ENCODE measurements around the gene HRAS.

Gene HRAS

GRCh38 chr11:498297-499181, 36.8 kb downstream of the HRAS start:
- TF ChIP-seq EZH2phosphoT487 (IDR thresholded peaks at IDR 0.05; ENCODE audit: borderline replicate concordance, low read length): no peak
- TF ChIP-seq, protein P1, sequence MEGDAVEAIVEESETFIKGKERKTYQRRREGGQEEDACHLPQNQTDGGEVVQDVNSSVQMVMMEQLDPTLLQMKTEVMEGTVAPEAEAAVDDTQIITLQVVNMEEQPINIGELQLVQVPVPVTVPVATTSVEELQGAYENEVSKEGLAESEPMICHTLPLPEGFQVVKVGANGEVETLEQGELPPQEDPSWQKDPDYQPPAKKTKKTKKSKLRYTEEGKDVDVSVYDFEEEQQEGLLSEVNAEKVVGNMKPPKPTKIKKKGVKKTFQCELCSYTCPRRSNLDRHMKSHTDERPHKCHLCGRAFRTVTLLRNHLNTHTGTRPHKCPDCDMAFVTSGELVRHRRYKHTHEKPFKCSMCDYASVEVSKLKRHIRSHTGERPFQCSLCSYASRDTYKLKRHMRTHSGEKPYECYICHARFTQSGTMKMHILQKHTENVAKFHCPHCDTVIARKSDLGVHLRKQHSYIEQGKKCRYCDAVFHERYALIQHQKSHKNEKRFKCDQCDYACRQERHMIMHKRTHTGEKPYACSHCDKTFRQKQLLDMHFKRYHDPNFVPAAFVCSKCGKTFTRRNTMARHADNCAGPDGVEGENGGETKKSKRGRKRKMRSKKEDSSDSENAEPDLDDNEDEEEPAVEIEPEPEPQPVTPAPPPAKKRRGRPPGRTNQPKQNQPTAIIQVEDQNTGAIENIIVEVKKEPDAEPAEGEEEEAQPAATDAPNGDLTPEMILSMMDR (IDR thresholded peaks at IDR 0.05; ENCODE audit: low read depth, low read length, poor library complexity, severe bottlenecking): no peak
- H3K27me3 ChIP-seq (ENCODE audit: control insufficient read depth, low read length): no peaks in the 10 kb centered on the region
- H3K9me2 ChIP-seq (replicated peaks; ENCODE audit: control insufficient read depth, low read length): no peaks in the 10 kb centered on the region
- no peaks in the 10 kb centered on the region for H4K20me1 ChIP-seq (ENCODE audit: control insufficient read depth, insufficient read depth, low read depth, low read length)
- H3K4me3 ChIP-seq (ENCODE audit: low read length): no peak overlapping the region
- no peaks in the 10 kb centered on the region for H3F3A ChIP-seq (ENCODE audit: control insufficient read depth, insufficient read depth)
- H3K4me2 ChIP-seq (ENCODE audit: low read length): no peak overlapping the region
- no peaks in the 10 kb centered on the region for H3K9me3 ChIP-seq (ENCODE audit: control insufficient read depth, insufficient read depth, low read length)
- no peaks in the 10 kb centered on the region for H3K4me1 ChIP-seq (ENCODE audit: control insufficient read depth, low read length)
- no peak overlapping the region for H3K27ac ChIP-seq (ENCODE audit: low read depth, low read length)
- peaks cover 52% of the 10 kb centered on the region for H3K36me3 ChIP-seq (ENCODE audit: control insufficient read depth, low read length)
- H3K79me2 ChIP-seq (ENCODE audit: control insufficient read depth, low read length): peaks cover 11% of the 10 kb centered on the region

DNA sequence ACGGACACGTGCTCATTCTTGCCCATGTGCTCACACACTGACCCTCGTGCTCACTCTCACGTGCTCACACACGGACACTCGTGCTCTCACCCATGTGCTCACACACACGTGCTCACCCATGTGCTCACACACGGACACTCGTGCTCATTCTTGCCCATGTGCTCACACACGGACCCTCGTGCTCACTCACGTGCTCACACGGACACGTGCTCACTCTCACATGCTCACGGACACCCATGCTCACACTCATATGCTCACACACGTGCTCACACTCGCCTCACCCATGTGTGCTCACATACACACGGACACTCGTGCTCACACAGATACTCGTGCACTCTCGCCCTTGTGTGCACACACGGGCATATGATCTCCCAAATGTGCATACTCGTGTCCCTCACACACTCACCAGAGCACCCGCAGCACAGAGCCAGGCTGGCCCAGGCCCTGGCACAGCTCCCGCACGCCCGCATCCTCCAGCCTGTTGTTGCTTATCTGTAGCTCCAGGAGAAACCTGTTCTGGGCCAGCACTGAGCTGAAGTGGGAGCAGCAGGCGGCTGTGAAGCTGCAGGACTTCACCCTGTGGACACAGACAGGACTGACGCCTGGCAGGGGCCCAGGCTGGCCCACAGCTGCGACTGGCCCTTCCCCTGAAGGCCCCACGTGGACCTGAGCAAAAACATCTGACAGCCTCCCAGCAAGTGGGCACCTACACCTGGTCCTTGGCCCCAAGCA, 37.6 kb downstream of the HRAS start:
- peaks cover 5% of the 10 kb centered on the region; the same call in 1 of the 2 replicates for H3K79me2 ChIP-seq (ENCODE audit: control insufficient read depth, low read length)
- H3K27ac ChIP-seq (ENCODE audit: low read depth, low read length): no peak overlapping the region
- H3K4me1 ChIP-seq (ENCODE audit: control insufficient read depth, low read length): peaks cover 4% of the 10 kb centered on the region
- H3K4me2 ChIP-seq (ENCODE audit: low read length): no peak overlapping the region
- no peaks in the 10 kb centered on the region for H3K27me3 ChIP-seq (ENCODE audit: control insufficient read depth, low read length)
- H3K36me3 ChIP-seq (ENCODE audit: control insufficient read depth, low read length): peaks cover 53% of the 10 kb centered on the region
- H3K9me3 ChIP-seq (ENCODE audit: control insufficient read depth, insufficient read depth, low read length): no peaks in the 10 kb centered on the region
- H3F3A ChIP-seq (ENCODE audit: control insufficient read depth, insufficient read depth): no peaks in the 10 kb centered on the region
- no peaks in the 10 kb centered on the region for H3K9me2 ChIP-seq (replicated peaks; ENCODE audit: control insufficient read depth, low read length)
- H4K20me1 ChIP-seq (ENCODE audit: control insufficient read depth, insufficient read depth, low read depth, low read length): no peaks in the 10 kb centered on the region
- H3K4me3 ChIP-seq (ENCODE audit: low read length): no peak overlapping the region
- TF ChIP-seq EZH2phosphoT487 (IDR thresholded peaks at IDR 0.05; ENCODE audit: borderline replicate concordance, low read length): no peak
- TF ChIP-seq, protein P1 (IDR thresholded peaks at IDR 0.05; ENCODE audit: low read depth, low read length, poor library complexity, severe bottlenecking): no peak

- Histone ChIP-seq H3K4me3 (ENCODE audit: low read length) (no peak overlapping the region), H3K79me2 (ENCODE audit: control insufficient read depth, low read length) (no peaks in the 10 kb centered on the region), H3K9me3 (ENCODE audit: control insufficient read depth, insufficient read depth, low read length) (no peaks in the 10 kb centered on the region), H4K20me1 (ENCODE audit: control insufficient read depth, insufficient read depth, low read depth, low read length) (no peaks in the 10 kb centered on the region), H3K9me2 (replicated peaks; ENCODE audit: control insufficient read depth, low read length) (no peaks in the 10 kb centered on the region), H3K27me3 (ENCODE audit: control insufficient read depth, low read length) (no peaks in the 10 kb centered on the region), H3K4me1 (ENCODE audit: control insufficient read depth, low read length) (peaks cover 7% of the 10 kb centered on the region), H3K4me2 (ENCODE audit: low read length) (no peak overlapping the region), H3F3A (ENCODE audit: control insufficient read depth, insufficient read depth) (no peaks in the 10 kb centered on the region), H3K27ac (ENCODE audit: low read depth, low read length) (no peak overlapping the region), H3K36me3 (ENCODE audit: control insufficient read depth, low read length) (peaks cover 53% of the 10 kb centered on the region)
- TF ChIP-seq, protein P1 (IDR thresholded peaks at IDR 0.05; ENCODE audit: low read depth, low read length, poor library complexity, severe bottlenecking): no peak
- TF ChIP-seq EZH2phosphoT487 (IDR thresholded peaks at IDR 0.05; ENCODE audit: borderline replicate concordance, low read length): no peak
Measured at GRCh38 chr11:496834-497564, 38.4 kb downstream of the HRAS start.

Data from DOHH2 (cell line).